UCSD-AML1 (cell line): ENCODE results near the gene ASCL4.

Source experiments
- DNase-seq: peaks from one replicate; lab custom pipeline; 2025; ENCODE audit not compliant: unreplicated experiment; lab: John Stamatoyannopoulos, UW

The ASCL4 gene

GRCh38 chr12:107778383-107779025 lies 4.0 kb downstream of the ASCL4 start:
- peak; percentile 24 for DNase-seq

GRCh38 chr12:107779077-107779831 lies 4.8 kb downstream of the ASCL4 start:
- DNase-seq = no peak

GRCh38 chr12:107780298-107780697 lies 5.8 kb downstream of the ASCL4 start:
- no peak for DNase-seq

GRCh38 chr12:107782067-107782466 lies 7.6 kb downstream of the ASCL4 start:
- DNase-seq = no peak

GRCh38 chr12:107783406-107784376 lies 9.2 kb downstream of the ASCL4 start:
- DNase-seq = no peak

DNA sequence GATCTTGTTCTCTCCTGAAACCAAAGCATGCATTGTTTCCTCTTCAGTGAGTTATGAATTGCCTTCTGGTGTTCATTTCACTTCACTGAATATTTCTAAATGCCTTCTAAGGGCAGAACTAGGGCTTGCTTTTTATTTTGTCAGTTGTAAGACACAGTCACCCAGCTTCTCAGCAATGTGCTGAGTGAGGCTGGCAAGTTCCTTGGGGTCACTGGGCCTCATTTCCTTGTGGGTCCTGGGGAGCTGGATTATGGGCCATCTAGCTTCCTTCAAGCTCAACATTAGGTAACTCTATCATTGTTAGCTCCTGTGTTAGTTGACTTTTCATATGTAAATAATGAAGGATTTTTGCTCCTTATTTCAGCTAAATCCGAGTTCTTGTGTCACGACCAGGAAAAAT lies 13.8 kb downstream of the ASCL4 start:
- no peak for DNase-seq

GRCh38 chr12:107788690-107789458 lies 14.4 kb downstream of the ASCL4 start:
- no peak for DNase-seq

- no peak for DNase-seq
Observed at GRCh38 chr12:107791465-107792089, 17.1 kb downstream of the ASCL4 start.

DNA sequence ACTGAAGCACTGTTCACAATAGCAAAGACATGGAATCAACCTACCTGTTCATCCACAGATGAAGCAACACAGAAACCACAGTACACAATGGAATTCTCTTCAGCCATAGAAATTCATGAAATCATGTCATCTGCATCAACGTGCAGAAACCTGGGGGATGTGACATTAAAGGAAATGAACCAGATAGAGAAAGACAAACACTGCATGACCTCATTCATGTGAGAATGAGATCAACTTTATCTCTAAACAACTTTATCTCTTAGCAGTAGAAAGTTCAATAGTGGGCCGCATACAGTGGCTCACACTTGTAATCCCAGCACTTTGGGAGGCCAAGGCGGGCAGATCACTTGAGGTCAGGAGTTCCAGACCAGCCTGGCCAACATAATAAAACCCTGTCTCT lies 19.9 kb downstream of the ASCL4 start:
- no peak for DNase-seq

GRCh38 chr12:107798580-107798979 lies 24.1 kb downstream of the ASCL4 start:
- DNase-seq = no peak

GRCh38 chr12:107801150-107801549 lies 26.6 kb downstream of the ASCL4 start:
- no peak for DNase-seq

DNA sequence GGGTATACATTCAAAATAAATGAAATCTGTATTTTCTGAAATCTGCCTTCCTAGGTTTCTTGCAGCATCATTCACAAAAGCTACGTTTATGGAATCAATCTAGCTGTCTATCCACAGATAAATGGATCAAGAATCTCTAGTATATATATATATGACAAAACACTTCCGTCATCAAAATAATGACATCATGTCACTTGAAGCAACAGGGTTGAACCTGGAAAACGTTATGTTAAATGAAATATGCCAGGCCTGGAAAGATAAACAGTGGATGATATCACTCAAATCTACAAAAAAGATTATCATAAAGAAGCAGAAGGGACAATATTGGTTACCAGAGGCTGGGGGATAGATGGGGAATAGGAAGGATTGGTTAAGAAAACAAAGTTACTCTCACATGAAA lies 28.6 kb downstream of the ASCL4 start:
- DNase-seq = no peak

- DNase-seq = no peak
Observed at GRCh38 chr12:107805488-107806180, 31.1 kb downstream of the ASCL4 start.

GRCh38 chr12:107807471-107808150 lies 33.1 kb downstream of the ASCL4 start:
- DNase-seq = no peak

GRCh38 chr12:107817250-107817649 lies 42.7 kb downstream of the ASCL4 start:
- DNase-seq = no peak

GRCh38 chr12:107818984-107819383 lies 44.5 kb downstream of the ASCL4 start:
- DNase-seq = no peak

- no peak for DNase-seq
Observed at GRCh38 chr12:107822356-107822755, 47.9 kb downstream of the ASCL4 start.
